GM18499 (cell line): ENCODE data around the gene ALDH1B1.
"Not testable (repeated sequence)": the region's sequence is repeated elsewhere in the genome, so short reads cannot be mapped to it uniquely, and the experiment has no call there.

ENCODE experiments used
- ATAC-seq: cut with Tn5 transposase; IDR thresholded peaks from one replicate; pipeline ENCODE4 v1.9.1; 2021; ENCODE audit warnings: moderate number of reproducible peaks; ENCODE audit not compliant: insufficient read depth, unreplicated experiment

ALDH1B1 gene

DNA sequence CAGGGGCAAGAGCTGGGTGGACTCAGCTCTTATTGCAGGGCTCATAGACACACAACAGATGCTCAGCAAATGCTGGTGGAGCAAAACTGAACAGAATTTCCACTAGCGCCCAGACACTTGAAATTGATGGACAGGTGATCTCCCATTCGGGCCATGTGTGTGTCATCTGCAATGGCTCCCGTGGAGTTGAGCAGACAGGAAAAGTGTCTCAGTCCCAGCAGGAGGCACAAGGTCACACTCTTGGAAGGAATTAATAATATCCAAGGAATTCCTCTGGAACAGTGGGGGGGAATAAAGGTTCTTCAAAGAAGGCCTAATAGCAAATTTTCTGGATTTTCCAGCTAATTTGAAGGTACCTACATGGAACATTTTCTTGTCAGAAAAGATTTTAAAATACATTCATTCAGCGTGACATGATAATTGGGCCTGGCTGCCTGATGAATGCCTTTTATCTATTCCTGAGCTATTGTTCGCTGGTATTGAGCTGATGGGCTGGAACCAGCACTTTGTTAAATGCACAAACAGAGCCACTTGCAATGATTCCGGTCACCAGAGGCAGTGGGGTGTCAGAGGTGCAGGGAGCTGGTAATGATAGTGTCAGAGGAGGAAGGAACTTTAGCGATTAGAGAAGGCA lies 31.5 kb upstream of the ALDH1B1 start:
- no peak for ATAC-seq

- ATAC-seq = no peak
Measured at GRCh38 chr9:38361473-38361850, 31.0 kb upstream of the ALDH1B1 start.

- ATAC-seq = peak; percentile 80
Measured at GRCh38 chr9:38362852-38363588, 29.5 kb upstream of the ALDH1B1 start.

- ATAC-seq = no peak
Measured at GRCh38 chr9:38363589-38363925, 28.9 kb upstream of the ALDH1B1 start.

DNA sequence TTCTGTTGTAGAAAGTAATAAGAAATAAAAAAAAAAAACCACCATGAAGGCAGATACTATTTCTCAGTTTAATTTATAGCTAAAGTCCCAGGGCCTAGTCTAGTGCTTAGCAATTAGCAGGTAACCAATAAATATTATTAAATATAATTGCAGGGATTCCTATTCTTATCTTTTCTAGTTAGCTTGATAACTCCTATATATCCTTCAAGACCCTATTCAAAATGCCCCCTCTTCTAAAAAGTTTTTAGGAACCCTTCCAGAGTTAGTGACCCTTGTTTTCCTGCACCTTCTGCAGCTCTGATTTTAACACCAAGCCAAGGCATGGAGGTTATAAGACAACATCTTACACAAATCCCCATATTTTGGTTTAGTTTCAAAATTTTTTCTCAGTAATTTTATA lies 24.6 kb upstream of the ALDH1B1 start:
- no peak for ATAC-seq

GRCh38 chr9:38368731-38369130 lies 23.8 kb upstream of the ALDH1B1 start:
- ATAC-seq = no peak

DNA sequence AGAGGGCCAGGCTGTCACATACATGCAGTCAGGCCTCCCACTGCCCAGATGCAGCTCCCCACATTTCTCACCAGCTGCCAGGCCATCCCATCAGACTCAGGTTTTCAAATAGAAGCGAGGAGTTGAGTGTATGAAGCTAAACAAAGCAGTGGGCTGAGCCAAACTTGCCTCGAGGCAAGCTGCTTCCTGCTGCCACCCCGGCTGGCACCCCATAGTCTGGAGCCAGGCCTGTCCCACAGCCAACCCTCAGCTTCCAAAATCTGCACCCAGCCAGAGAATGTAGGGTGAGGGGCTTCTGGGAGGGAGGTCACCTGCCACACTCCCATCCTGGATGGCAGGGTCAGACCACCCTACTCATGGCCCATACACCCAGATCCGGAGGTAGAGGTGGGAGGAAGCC lies 22.3 kb upstream of the ALDH1B1 start:
- ATAC-seq = no peak

DNA sequence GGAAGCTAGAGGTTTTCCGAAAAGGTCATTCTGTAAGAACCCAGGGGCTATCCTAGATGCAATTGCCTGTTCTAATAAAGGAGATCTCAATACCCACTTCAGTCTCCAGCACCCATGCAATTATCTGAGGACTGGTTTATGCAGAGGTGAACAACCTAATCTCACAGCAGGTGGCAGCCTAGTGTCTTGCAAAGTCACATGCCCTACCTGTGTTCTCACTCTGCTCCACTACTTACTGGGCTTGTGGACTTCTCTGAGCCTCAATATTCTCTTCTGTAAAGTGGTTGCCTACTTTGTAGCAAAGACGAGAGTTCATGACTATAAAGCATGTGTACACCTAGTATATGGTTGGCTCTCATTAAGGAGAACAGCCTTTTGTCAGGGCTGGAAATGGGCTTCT lies 21.0 kb upstream of the ALDH1B1 start:
- no peak for ATAC-seq

DNA sequence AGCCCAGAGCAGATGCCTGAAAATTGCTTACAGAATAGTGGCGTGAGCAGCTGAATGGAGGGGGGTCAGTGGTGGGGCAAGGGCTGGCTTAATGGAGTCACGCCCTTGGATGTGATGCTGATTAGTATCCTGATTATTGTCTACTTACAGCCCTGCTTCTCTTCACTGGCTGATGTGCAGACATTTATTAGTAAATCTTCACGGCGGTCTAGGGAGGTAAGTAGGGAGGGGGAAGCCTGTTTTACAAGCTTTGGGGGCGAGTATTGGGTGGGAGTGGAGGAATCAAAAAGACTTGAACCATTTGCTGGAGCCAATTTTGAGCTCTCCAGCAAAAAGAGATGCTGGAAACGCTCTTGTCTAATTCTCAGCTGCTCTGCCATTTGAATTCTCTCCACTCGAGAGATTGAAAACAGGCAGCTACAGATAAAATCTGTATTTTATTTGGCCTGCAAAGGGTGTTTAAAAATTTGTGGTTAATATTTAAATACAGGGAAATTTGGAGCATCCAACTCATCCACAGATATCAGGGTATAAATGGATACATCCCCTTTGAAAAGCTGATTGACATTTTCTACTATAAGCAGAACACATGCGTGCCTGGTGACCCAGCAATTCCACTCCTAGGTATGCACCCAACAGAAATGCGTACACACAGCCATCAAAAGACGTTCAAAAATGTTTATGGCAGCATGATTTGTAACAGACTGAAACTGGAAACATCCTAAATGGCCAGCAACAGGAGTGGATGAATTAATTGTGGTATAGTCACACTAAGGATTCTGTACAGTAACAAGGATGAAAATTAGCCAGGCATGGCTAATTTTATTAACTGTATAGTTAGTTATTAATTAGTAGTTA lies 19.5 kb upstream of the ALDH1B1 start:
- no peak for ATAC-seq

DNA sequence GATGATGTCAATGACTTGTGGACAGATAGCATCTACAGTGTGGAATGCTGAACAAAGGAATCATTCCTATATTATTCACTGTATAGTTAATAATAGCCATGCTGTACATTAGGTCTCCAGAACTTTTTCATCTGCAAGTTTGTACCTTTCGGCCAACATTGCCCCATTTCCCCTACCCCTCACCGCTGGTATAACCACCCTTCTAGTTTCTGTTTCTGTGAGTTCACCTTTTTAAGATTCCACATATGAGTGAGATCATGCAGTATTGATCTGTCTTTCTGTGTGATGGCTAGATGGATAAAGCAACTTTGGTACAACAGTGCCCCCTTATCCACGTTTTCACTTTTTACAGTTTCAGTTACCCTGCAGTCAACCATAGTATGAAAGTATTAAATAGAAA lies 18.8 kb upstream of the ALDH1B1 start:
- no peak for ATAC-seq

- ATAC-seq = no peak
Measured at GRCh38 chr9:38374847-38375571, 17.5 kb upstream of the ALDH1B1 start.

- ATAC-seq = no peak
Measured at GRCh38 chr9:38375572-38375963, 16.9 kb upstream of the ALDH1B1 start.

DNA sequence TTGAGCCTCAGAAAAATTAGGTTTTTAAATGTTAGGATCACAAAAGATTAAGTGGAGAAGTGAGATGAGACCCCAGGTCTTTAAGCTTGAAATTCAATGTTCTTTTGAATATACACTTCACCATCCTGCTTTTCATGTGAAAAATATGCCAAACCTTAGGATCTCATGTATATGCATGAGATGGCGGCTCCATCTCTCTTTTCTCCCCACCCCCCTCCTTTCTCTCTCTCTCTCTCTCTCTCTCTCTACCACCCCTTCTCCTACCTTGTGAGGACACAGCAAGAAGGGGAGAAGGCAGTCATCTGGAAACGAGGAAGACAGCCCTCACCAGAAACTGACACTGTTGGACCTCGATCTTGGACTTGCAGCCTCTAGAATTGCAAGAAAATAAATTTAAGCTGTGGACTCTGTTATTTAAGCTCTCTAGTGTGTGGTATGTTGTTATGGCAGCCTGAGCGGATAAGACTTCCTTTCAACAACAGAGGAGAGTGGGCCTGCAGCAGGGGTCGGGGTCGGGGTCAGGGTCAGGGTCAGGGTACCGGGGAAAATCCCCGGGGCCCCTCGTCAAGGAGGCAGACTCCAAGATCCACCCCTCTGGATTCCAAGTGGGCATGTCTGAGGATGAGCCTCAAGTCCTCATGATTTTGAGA lies 16.4 kb upstream of the ALDH1B1 start:
- ATAC-seq = no peak

DNA sequence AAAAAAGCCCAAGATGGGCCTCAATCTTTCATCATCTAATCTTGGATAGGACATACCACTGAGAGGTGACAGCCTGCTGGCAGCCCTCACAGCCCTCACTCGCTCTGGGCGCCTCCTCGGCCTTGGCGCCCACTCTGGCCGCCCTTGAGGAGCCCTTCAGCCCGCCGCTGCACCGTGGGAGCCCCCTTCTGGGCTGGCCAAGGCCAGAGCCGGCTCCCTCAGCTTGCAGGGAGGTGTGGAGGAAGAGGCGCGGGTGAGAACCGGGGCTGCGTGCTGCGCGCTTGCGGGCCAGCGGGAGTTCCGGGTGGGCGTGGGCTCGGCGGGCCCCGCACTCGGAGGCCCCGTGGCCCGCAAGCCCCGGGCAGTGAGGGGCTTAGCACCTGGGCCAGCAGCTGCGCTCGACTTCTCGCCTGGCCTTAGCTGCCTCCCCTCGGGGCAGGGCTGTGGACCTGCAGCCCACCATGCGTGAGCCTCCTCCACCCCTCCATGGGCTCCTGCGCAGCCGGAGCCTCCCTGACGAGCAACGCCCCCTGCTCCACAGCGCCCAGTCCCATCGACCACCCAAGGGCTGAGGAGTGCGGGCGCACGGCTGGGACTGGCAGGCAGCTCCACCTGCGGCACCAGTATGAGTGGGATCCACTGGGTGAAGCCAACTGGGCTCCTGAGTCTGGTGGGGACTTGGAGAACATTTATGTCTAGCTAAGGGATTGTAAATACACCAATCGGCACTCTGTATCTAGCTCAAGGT lies 15.0 kb upstream of the ALDH1B1 start:
- not testable (repeated sequence) for ATAC-seq

GRCh38 chr9:38380230-38380871 lies 12.2 kb upstream of the ALDH1B1 start:
- ATAC-seq = no peak

DNA sequence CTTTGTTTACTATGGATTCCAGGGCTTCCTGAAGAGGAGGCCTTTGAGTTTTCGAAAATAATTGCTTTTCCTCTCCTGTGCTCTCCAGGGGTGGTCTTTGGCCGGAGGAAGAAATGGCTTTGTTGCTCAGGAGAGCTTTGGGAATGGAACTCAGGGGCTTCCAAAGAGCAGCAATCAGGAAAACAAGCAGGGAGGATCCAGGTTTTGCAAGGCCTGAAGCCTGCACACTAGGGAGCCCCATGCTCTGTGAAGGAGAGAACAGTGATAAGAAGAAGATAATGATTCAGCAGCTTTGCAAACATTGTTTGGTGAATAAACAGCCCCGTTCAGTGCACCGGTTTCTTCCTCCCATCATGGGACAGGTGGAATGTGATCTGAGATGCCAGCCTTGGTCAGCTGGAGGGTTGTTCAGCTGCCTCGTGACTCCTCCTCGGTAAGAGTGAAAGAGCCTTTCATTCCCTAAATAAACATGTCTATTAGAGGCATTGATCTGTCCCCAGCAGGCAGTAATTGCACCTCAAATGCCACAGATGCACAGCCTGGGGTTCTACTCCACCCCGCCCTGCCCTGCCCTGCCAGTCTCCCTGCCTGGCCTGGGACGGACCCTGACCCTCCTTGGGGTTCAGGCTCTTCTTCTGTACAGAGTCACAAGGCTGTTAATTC lies 11.5 kb upstream of the ALDH1B1 start:
- ATAC-seq = no peak

GRCh38 chr9:38382141-38382540 lies 10.4 kb upstream of the ALDH1B1 start:
- no peak for ATAC-seq

DNA sequence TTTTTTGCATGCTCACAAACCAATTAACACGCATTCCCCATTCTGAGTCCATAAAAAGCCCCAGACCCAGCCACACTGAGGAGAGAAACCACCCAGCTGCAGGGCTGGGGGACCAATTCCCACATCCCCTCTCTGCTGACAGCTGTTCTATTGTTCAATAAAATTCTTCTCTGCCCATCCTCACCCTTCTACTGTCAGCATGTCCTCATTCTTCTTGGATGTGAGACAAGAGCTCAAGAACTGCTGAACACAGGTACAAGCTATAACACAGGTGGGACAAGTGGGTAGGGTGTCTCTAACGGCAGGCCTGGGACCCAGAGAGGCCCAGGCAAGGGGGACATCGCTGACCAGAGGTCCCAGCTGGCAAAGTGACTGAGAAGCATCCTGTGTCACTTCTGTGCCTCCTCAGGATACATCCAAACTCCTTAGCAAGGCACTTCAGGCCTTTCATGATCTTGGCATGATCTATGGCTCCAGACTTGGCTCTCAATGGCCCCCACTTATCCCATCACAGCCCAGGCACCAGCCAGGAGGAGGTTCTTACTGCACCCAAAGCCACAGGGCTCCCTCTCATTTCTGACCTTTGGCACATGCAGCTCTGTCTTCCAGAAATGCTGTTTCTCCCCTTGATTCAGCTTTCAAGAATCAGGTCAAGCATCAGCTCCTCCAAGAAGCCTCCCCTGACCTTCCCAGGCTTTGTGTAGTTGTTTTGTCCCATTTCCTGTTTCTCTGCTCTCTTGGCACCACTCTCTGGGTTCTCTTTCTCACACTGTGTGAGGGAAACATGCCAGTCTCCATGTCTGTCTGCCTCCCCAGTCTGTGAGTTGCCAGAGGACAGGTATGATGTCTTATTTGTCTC lies 7.3 kb upstream of the ALDH1B1 start:
- no peak for ATAC-seq
